A549 treated with CpdA at 1 μM for 4 hours (cell line): ENCODE results near the gene DST. TPM values are rescaled to one million over a fixed set of nuclear protein-coding genes. Genes with fewer than 3 reads are reported as not detected.

Source experiments
- total RNA-seq: library from RNA; stranded (reverse); fragments of 200-300 nt; extraction: Qiagen RNA extraction; gene quantifications from 5 replicates; pipeline ENCODE4 v1.2.3, GENCODE V29; 2022; ENCODE audit warnings: low read depth

The DST gene
- total RNA-seq, result 59.0 to 73.5 TPM (median 67.7 TPM) in 5 replicates

DNA sequence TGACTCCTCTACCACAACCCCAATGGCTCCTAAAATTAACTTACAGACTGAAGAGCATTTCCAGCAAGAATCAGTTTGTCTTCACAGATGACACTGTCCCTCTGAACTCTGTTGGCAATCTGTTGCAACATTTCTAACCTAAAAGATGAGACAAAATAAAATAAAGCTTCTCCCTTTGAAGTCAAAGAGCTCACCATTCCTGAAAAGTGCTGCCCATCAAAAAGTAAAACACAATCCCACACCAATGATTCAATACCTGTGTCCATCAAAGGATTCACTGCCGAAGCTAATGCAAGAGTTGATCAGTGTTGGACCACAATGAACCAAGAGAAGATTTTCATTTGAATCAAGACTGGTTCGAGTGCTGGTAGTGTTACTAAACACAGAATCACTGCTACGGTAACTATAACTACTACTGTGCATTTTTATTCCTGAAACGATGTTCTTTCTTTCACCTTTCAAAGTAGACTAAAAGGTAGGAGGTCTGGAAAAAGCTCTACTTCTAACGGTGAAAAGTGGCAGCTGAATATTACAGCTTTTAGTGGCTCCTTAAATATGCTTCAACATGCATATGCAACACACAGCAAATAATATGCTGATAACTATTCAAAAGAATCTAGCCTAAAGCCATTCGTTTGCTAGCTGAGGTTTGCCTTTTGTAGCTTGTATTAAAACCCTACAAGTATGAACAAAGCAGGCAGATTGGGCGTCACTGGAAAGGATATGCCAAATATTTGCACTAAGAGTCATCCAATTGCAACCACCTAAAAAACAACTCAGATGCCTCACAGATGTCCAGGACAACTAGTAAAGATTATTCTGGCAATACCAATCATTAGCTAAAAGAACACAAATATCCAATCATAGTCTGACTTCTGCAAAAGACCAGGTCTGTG is at the start of gene DST:
Gene DST, minus strand, starts transcription at position 524 of the 896 bp plus-strand sequence.

